Mesodermal cell (in vitro differentiated cells): ENCODE results near the gene AP1G2.
"Not testable (repeated sequence)": the region's sequence is repeated elsewhere in the genome, so short reads cannot be mapped to it uniquely, and the experiment has no call there.

Experiments used
- H3K27ac ChIP-seq: 2 replicates; pipeline ENCODE4 v1.7.0; 2013; ENCODE audit warnings: mild to moderate bottlenecking, low read depth, low read length, moderate library complexity; ENCODE audit not compliant: severe bottlenecking
- H3K36me3 ChIP-seq: 2 replicates; pipeline ENCODE4 v1.7.1; 2013; ENCODE audit warnings: mild to moderate bottlenecking, low read length, moderate library complexity; ENCODE audit not compliant: control insufficient read depth, insufficient read depth
- H3K4me1 ChIP-seq: one replicate; pipeline ENCODE4 v1.7.1; 2013; ENCODE audit warnings: mild to moderate bottlenecking, low read length; ENCODE audit not compliant: insufficient read depth, control insufficient read depth, poor library complexity, severe bottlenecking
- H3K4me3 ChIP-seq: 2 replicates; pipeline ENCODE4 v1.7.0; 2013; ENCODE audit warnings: low read length, control low read depth, mild to moderate bottlenecking; ENCODE audit not compliant: insufficient read depth, poor library complexity, severe bottlenecking; ENCODE audit errors: extremely low read depth
- H3K9me3 ChIP-seq: 2 replicates; pipeline ENCODE4 v1.7.1; 2013; ENCODE audit warnings: mild to moderate bottlenecking, low read length, moderate library complexity; ENCODE audit not compliant: control insufficient read depth
- WGBS, 2 experiments: methylation state at CpG; one replicate each; pipeline ENCODE4 v1.1.5; 2013; ENCODE audit warnings: missing lambda C conversion rate in 2 of 2; ENCODE audit not compliant: insufficient coverage in 2 of 2; 5-methylcytosine and 5-hydroxymethylcytosine counted together

Gene AP1G2

DNA sequence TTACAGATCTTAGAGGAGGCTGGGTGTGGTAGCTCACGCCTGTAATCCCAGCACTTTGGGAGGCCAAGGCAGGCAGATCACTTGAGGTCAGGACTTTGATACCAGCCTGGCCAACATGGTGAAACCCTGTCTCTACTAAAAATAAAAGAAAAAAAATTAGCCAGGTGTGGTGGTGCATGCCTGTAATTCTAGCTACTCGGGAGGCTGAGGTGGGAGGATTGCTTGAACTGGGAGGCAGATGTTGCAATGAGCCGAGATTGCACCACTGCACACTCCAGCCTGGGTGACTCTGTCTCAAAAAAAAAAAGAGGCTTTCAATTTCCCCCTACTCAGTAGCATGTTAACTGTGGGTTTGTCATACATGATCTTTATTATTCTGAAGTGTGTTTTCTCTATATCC is 26.6 kb upstream of the AP1G2 start:
- H3K4me1 ChIP-seq, H3K27ac ChIP-seq, H3K36me3 ChIP-seq, H3K4me3 ChIP-seq, H3K9me3 ChIP-seq: not testable (repeated sequence)
- WGBS, 2 experiments: 80% methylated on average over 2 of the region's 3 CpGs

GRCh38 chr14:23590198-23590597 is 22.6 kb upstream of the AP1G2 start:
- Histone ChIP-seq H3K27ac (no peak overlapping the region), H3K36me3 (no peaks in the 10 kb centered on the region), H3K9me3 (no peaks in the 10 kb centered on the region), H3K4me3 (no peak overlapping the region), H3K4me1 (no peaks in the 10 kb centered on the region)
- WGBS, 2 experiments: 82 to 100% methylated on average over 1 to 2 of the region's 4 CpGs

GRCh38 chr14:23589606-23590005 is 22.0 kb upstream of the AP1G2 start:
- no peak overlapping the region for H3K27ac ChIP-seq
- H3K4me1 ChIP-seq: no peaks in the 10 kb centered on the region
- no peaks in the 10 kb centered on the region for H3K36me3 ChIP-seq
- no peaks in the 10 kb centered on the region for H3K9me3 ChIP-seq
- H3K4me3 ChIP-seq: no peak overlapping the region
- WGBS, 2 experiments: 100% methylated on average over 1 to 2 of the region's 2 CpGs

DNA sequence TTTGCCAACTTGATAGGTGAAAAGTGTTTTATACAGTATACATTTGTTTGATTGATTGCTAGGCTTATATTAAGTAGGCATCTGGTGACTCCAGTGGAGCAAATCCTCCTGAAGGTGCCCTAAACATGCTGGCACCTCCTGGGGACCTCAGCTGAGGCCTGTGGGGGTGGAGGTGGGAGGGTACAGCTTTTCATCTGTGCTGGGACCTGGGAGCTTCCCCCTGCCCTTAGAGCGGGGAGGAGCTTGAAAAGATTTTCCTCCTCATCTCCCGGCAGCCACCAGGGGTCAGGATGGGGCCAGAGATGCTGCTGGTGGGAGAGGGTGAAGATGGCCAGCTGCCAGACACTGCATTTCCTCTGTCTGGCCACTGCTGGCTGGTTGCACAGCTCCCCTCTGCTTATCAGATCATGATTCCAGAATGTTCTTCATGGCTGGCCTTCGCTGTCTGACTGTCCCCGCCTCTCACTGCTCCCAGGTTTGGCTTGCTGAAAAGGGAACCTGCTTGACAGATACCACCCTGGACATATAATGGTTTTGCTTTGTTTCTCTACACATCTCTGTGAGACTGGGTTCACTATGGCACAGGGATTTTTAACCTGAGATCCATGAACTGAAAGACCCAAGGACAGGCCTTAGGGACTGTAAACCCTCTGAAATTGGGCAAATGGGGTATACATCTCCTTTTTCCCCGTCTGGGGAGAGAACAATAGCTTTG is 21.4 kb upstream of the AP1G2 start:
- H3K4me3 ChIP-seq: no peak overlapping the region
- no peaks in the 10 kb centered on the region for H3K36me3 ChIP-seq
- H3K9me3 ChIP-seq: no peaks in the 10 kb centered on the region
- no peak overlapping the region for H3K27ac ChIP-seq
- WGBS, 2 experiments: 0 to 15% methylated on average over 3 to 5 of the region's 5 CpGs
- no peaks in the 10 kb centered on the region for H3K4me1 ChIP-seq

- H3K4me3 ChIP-seq, H3K36me3 ChIP-seq, H3K4me1 ChIP-seq, H3K27ac ChIP-seq, H3K9me3 ChIP-seq: not testable (repeated sequence)
- WGBS, 2 experiments: 92 to 97% methylated on average over 9 to 16 of the region's 26 CpGs
Observed at GRCh38 chr14:23584527-23585203, 17.1 kb upstream of the AP1G2 start.

GRCh38 chr14:23583761-23584526 is 16.4 kb upstream of the AP1G2 start:
- not testable (repeated sequence) for H3K4me3 ChIP-seq
- WGBS, 2 experiments: 93 to 96% methylated on average over 15 to 17 of the region's 25 CpGs

GRCh38 chr14:23582906-23583760 is 15.5 kb upstream of the AP1G2 start:
- Histone ChIP-seq H3K4me3 (no peak overlapping the region), H3K27ac (no peak overlapping the region), H3K9me3 (no peaks in the 10 kb centered on the region), H3K4me1 (peaks cover 3% of the 10 kb centered on the region), H3K36me3 (no peaks in the 10 kb centered on the region)
- 100% methylated on average over 2 of the region's 3 CpGs for WGBS, 2 experiments

More at GRCh38 chr14:23583761-23584526, 16.4 kb upstream of the AP1G2 start:
- not testable (repeated sequence) for H3K4me1 ChIP-seq, H3K27ac ChIP-seq, H3K36me3 ChIP-seq, H3K9me3 ChIP-seq

- H3K4me1 ChIP-seq: peaks cover 3% of the 10 kb centered on the region
- no peak overlapping the region for H3K4me3 ChIP-seq
- no peak overlapping the region for H3K27ac ChIP-seq
- 93 to 99% methylated on average over 4 to 6 of the region's 8 CpGs for WGBS, 2 experiments
- H3K36me3 ChIP-seq: no peaks in the 10 kb centered on the region
- no peaks in the 10 kb centered on the region for H3K9me3 ChIP-seq
Observed at GRCh38 chr14:23580948-23581281, 13.3 kb upstream of the AP1G2 start.

DNA sequence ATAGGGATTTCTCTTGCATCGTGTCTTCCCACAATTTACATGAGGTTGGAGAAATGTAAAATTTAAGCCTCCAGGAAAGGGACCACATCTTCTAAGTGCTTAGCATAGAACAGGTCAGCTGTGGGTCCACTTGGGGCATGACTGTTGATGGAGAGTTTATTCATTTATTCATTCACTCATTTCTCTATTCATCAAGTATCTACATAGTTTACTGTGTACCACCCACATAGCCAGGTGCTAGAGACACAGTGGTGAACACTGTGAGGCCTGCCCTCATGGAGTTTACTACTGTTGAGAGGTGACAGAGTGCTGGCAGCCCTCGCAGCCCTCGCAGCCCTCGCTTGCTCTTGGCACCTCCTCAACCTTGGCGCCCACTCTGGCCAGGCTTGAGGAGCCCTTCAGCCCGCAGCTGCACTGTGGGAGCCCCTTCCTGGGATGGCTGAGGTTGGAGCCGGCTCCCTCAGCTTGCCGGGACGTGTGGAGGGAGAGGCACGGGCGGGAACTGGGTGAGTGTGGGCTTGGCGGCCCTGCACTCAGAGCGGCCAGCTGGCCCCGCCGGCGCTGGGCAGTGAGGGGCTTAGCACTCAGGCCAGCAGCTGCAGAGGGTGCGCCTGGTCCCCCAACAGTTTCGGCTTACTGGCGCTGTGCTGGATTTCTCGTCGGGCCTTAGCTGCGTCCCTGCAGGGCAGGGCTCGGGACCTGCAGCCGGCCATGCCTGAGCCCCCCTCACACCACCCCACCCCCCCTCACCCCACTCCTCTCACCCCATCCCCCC is 12.7 kb upstream of the AP1G2 start:
- 92 to 93% methylated on average over 13 to 18 of the region's 24 CpGs for WGBS, 2 experiments
- no peak overlapping the region for H3K4me3 ChIP-seq
- H3K4me1 ChIP-seq: peaks cover 3% of the 10 kb centered on the region
- H3K9me3 ChIP-seq: no peaks in the 10 kb centered on the region
- no peak overlapping the region for H3K27ac ChIP-seq
- H3K36me3 ChIP-seq: no peaks in the 10 kb centered on the region

DNA sequence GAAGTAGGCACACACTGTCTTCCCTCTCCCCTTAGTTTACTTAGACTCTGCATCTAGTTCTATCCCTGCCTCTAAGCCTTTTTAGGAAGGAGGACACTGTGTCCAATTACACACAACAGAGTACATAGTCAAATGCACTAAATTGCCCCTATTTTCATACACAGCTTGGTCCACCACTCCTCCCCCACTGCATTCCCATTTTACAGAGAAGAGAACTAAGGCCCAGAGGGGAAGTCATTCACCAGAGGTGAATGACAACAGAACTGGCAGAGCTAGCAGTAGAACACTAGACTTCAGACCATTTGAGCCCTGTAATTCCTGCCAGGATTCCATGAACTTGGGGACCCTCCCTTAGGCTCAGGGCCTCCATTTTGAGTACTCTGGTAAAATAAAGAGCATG is 12.1 kb upstream of the AP1G2 start:
- Histone ChIP-seq H3K27ac (no peak overlapping the region), H3K9me3 (no peaks in the 10 kb centered on the region), H3K4me1 (peaks cover 3% of the 10 kb centered on the region), H3K36me3 (no peaks in the 10 kb centered on the region), H3K4me3 (no peak overlapping the region)
